ENCODE data around the gene FILIP1L. TPM values are rescaled to one million over a fixed set of nuclear protein-coding genes. Genes with fewer than 3 reads are reported as not detected.

Gene FILIP1L
- total RNA-seq, 2 donors from 2014 or later, result 270 to 279 TPM

DNA sequence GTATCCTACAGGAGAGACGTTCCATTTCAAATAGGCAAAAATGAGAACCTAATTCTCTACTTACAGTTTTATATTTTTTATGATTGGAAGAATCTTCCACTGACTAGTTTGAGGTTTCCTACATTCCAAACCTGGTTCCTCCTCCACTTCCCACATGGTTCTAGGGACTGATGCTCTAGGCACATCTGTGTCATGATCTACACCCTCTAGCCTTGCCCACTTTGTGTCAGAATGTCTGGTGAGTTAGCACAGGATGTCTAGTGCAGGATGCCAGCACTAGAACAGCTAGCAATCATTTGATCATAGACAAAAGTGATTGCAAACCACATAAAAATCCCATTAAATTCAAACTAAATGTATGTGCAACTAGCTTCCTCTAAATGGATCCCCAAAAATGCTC, 26.7 kb upstream of the FILIP1L start:
- DNase-seq (ENCODE audit: low spot score), result no peak
- Histone ChIP-seq H3K36me3 (no peaks in the 10 kb centered on the region), H3K9me3 (no peaks in the 10 kb centered on the region), H3K4me3 (no peak overlapping the region), H3K27me3 (replicated peaks; ENCODE audit: insufficient read depth) (no peaks in the 10 kb centered on the region), H3K27ac (no peak overlapping the region), H3K4me1 (ENCODE audit: control insufficient read depth in 1 of 2, low read depth in 2 of 2) (peaks cover 13 to 29% of the 10 kb centered on the region in 2 donors)
- no peak for ATAC-seq (ENCODE audit: insufficient number of reproducible peaks, low FRiP score, low read depth)
- TF ChIP-seq, protein P1, sequence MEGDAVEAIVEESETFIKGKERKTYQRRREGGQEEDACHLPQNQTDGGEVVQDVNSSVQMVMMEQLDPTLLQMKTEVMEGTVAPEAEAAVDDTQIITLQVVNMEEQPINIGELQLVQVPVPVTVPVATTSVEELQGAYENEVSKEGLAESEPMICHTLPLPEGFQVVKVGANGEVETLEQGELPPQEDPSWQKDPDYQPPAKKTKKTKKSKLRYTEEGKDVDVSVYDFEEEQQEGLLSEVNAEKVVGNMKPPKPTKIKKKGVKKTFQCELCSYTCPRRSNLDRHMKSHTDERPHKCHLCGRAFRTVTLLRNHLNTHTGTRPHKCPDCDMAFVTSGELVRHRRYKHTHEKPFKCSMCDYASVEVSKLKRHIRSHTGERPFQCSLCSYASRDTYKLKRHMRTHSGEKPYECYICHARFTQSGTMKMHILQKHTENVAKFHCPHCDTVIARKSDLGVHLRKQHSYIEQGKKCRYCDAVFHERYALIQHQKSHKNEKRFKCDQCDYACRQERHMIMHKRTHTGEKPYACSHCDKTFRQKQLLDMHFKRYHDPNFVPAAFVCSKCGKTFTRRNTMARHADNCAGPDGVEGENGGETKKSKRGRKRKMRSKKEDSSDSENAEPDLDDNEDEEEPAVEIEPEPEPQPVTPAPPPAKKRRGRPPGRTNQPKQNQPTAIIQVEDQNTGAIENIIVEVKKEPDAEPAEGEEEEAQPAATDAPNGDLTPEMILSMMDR (IDR thresholded peaks at IDR 0.05), result no peak

DNA sequence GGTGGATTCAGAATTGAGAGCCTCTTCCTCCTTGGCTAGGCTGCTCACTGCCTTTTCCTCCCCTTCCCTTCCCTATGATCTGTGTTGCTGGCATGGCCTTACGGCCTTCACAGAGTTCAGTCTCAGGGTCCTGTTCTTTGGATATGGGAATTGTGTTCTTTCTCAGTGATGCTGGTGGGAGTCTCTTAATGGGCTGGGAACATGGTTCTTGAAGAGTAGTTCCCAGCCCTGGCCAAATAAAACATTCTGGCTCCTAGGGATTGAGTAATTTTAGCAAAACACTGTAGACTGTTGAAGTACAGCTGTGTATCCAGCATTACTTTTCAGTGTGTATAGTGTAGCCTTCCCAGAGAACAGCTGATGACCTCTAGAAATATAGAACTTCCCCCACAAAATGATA, 22.6 kb upstream of the FILIP1L start:
- ATAC-seq (ENCODE audit: insufficient number of reproducible peaks, low FRiP score, low read depth), result peak; percentile 83
- TF ChIP-seq, protein P1 (IDR thresholded peaks at IDR 0.05), result no peak

DNA sequence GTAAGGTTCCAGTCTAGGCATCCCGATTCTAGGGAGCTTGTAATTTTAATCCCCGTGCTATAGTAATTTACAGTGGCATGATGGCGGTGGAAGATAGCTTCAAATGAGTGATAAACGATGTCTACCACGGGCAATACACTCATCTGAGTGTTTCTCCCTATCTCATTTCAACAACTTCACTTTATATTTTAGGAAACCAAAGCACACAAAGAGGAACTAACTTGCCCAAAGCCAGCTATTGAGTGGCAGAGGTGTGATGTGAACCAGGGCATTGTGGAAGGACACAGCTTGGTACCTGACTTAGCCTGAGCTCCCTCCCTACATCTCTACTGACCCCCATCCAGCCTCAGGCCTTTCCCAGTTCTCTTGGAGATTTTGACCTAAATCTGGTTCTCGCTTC, 16.9 kb upstream of the FILIP1L start:
- Histone ChIP-seq H3K4me1 (ENCODE audit: control insufficient read depth in 1 of 2, low read depth in 2 of 2) (peaks cover under 1 to 27% of the 10 kb centered on the region in 2 donors), H3K27ac (no peak overlapping the region), H3K27me3 (replicated peaks; ENCODE audit: insufficient read depth) (no peaks in the 10 kb centered on the region), H3K36me3 (no peaks in the 10 kb centered on the region), H3K9me3 (no peaks in the 10 kb centered on the region), H3K4me3 (no peak overlapping the region)
- ATAC-seq (ENCODE audit: insufficient number of reproducible peaks, low FRiP score, low read depth), result no peak
- TF ChIP-seq, protein P1 (IDR thresholded peaks at IDR 0.05), result no peak
- no peak for DNase-seq (ENCODE audit: low spot score)

More for the DNA sequence above, 22.6 kb upstream of the FILIP1L start:
- H3K9me3 ChIP-seq, result no peaks in the 10 kb centered on the region
- H3K27ac ChIP-seq, result peak overlapping the region; percentile 55 to 62
- peaks cover 13 to 44% of the 10 kb centered on the region in 2 donors for H3K4me1 ChIP-seq (ENCODE audit: control insufficient read depth in 1 of 2, low read depth in 2 of 2)
- no peak overlapping the region for H3K4me3 ChIP-seq
- no peaks in the 10 kb centered on the region for H3K36me3 ChIP-seq
- H3K27me3 ChIP-seq (replicated peaks; ENCODE audit: insufficient read depth), result no peaks in the 10 kb centered on the region
- DNase-seq (ENCODE audit: low spot score), result no peak

DNA sequence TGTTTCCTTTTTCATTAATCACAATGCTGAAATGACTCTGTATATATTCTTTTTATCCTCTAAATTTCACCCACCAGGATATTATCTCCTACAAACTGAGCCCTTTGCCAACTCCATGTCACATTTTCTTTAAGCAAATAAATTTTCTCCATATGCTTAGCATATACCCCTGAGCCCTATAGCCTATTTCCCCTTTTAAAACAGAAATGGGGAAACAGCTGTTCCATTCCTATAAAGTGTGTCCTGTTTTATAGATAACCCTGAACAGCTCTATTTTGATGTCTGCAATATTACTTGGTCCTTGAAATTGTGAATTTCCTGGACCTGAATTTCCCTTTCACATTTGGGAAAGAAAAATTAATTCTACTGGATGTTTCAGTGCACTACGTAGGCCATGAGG, 15.6 kb upstream of the FILIP1L start:
- H3K27ac ChIP-seq, result no peak overlapping the region
- H3K27me3 ChIP-seq (replicated peaks; ENCODE audit: insufficient read depth), result no peaks in the 10 kb centered on the region

DNA sequence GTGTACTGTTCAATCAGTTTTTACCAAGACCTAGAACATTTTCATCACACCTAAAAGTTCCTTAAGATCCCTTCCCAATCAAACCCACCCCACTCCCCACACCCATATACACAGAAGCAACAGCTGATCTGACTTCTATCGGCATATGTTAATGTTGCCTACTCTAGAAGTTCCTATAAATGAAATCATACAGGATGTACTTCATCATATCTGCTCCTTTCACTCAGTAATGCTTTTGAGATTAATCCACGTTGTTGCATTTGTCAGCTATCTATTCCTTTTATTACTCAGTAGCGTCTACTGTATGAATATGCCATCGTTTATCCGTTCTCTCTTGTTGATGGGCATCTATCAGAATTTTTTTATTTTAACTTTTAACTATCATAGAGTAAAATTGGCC, 14.3 kb upstream of the FILIP1L start:
- H3K4me1 ChIP-seq (ENCODE audit: control insufficient read depth in 1 of 2, low read depth in 2 of 2), result peaks cover 19 to 37% of the 10 kb centered on the region in 2 donors
- no peak for ATAC-seq (ENCODE audit: insufficient number of reproducible peaks, low FRiP score, low read depth)
- no peaks in the 10 kb centered on the region for H3K36me3 ChIP-seq
- TF ChIP-seq, protein P1 (IDR thresholded peaks at IDR 0.05), result no peak
- H3K27ac ChIP-seq, result no peak overlapping the region
- no peaks in the 10 kb centered on the region for H3K27me3 ChIP-seq (replicated peaks; ENCODE audit: insufficient read depth)
- no peaks in the 10 kb centered on the region for H3K9me3 ChIP-seq
- no peak for DNase-seq (ENCODE audit: low spot score)
- H3K4me3 ChIP-seq, result no peak overlapping the region

More for the DNA sequence above, 15.6 kb upstream of the FILIP1L start:
- TF ChIP-seq, protein P1 (IDR thresholded peaks at IDR 0.05), result no peak
- ATAC-seq (ENCODE audit: insufficient number of reproducible peaks, low FRiP score, low read depth), result no peak
- no peaks in the 10 kb centered on the region for H3K9me3 ChIP-seq
- DNase-seq (ENCODE audit: low spot score), result no peak
- H3K4me1 ChIP-seq (ENCODE audit: control insufficient read depth in 1 of 2, low read depth in 2 of 2), result peaks cover 5 to 28% of the 10 kb centered on the region in 2 donors
- no peak overlapping the region for H3K4me3 ChIP-seq
- no peaks in the 10 kb centered on the region for H3K36me3 ChIP-seq
